Stimulated activated CD4-positive, alpha-beta T cell treated with anti-CD3 and anti-CD28 coated beads, Interleukin-4, amount 100 ng/mL, for 4 hours (primary cell): ENCODE data around the gene VPS37B.
"Not testable (repeated sequence)": the region's sequence is repeated elsewhere in the genome, so short reads cannot be mapped to it uniquely, and the experiment has no call there.

Experiments
- DNase-seq, 2 experiments: peaks; one replicate each; pipeline ENCODE4 v3.0.0-alpha.2; 2020

The VPS37B gene

DNA sequence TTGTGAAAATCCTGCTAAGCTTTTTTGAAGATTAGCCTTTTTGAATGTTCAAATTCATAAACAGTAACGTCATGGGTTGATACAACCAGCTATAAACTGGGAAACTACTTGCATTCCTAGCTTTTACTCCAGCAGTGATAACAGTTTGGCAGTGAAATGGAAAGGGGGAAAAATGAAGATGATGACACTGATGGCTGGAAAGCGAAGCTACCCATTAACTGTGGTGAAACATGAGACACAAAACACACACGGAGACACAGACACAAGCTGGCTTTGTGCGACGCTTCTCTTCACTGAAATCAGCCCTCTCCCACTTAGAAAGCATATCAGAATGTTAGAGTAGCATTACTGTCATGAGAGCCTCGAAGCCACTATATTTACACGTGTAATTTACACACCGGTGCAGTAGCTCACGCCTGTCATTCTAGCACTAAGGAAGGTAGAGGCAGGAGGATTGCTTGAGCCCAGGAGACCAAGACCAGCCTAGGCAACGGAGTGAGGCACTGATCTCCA, 15.7 kb downstream of the VPS37B start:
- DNase-seq, result no peak

- no peak for DNase-seq
Observed at GRCh38 chr12:122878780-122879612, 16.9 kb downstream of the VPS37B start.

GRCh38 chr12:122876731-122877130, 19.2 kb downstream of the VPS37B start:
- DNase-seq, result no peak

- DNase-seq, result not testable (repeated sequence)
Observed at GRCh38 chr12:122876281-122876680, 19.6 kb downstream of the VPS37B start.

GRCh38 chr12:122875590-122876220, 20.2 kb downstream of the VPS37B start:
- no peak for DNase-seq

- peak; percentile 46 to 64 for DNase-seq
Observed at GRCh38 chr12:122874081-122874480, 21.8 kb downstream of the VPS37B start.

DNA sequence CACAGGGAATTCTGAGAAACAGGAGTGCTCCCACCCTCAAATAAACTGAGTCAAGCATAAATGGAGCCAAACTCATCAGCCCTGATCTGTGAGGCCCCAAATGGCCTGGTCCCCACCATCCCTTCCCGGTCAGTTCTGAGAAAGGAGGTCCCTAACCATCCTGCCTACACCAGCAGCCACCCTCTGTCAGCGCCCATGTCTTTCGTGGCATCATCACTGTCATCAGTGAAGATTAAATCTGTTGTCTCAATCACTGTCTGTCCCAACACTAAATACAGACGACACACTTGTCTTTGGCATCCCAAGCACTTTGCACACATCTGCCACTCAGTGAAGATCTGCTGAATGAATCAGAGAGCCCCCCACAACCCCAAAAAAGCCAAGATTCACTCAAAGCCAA, 22.4 kb downstream of the VPS37B start:
- no peak for DNase-seq

- DNase-seq, result no peak
Observed at GRCh38 chr12:122872815-122873361, 23.0 kb downstream of the VPS37B start.

DNA sequence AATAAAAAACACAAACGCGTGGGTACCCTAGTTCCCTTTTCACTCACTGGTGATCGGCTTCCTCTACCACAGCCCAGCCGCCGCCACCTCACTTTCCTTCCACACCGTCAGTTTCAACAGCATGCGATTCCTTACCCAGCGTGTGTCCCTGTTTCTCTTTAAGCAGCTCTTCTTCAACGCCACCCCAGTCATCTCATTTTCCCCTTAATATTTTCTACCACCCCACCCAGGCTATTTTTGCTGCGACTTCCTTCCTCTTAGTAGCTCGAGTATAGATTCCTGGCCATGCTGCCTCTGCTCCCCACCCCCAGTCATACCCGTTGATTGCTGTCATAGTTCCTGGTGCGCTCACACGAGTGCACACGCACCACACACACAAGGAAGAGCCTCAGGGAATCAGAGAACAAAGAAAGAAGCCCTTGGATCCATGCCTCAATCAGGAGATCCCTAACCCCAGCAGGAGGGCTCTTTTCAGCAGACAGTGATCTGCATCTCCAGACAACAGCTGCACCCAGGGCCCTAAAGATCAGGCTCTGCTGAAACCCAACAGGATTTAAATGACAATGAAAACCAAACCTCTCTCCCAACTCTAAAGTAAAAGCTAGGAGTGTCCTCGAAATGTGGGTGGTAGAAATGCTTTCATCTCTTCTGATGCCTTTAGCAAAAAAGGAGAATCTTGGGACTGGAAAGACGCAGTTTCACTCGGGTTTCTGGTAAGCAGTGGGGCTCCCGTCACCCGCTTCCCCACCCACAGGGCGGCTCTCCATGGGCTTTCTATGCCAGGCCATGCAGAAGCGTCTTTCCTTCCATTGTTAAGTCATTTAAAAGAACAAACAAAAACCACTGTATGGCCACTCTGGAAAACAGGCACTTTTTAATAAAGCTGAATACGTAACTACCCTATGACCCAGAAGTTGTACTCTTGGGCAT, 23.8 kb downstream of the VPS37B start:
- DNase-seq, result peak; percentile 37 to 47

- no peak for DNase-seq
Observed at GRCh38 chr12:122870867-122871664, 24.9 kb downstream of the VPS37B start.

DNA sequence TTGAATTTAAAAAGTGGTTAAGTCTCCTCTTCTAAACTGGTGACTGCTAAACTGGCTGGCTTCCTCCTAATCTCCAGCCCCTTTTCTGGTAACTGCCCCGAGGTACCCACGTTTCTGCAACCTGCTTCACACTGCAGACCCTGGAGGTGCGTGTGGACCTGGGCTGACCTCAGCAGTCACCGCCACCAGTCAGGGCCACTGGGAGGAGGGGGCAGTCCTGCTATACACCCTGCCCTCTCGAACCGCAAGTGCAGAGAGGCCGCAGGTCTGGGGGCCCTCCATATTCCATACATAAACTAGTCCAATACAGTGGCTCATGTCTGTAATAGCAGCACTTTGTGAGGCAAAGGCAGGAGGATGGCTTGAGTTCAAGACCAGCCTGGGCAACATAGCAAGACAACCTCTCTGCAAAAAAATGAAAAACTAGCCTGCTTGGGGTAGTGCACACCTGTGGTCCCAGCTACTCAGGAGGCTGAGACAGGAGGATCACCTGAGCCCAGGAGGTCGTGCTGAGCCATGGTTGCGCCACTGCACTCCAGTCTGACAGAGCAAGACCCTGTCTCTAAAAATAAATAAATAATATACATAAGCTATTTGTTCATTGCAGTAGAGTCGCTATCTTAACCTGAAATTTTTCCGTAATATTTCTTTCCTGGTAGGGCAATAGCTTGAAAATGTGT, 25.6 kb downstream of the VPS37B start:
- DNase-seq, result no peak

GRCh38 chr12:122869207-122869973, 26.5 kb downstream of the VPS37B start:
- DNase-seq, result no peak

DNA sequence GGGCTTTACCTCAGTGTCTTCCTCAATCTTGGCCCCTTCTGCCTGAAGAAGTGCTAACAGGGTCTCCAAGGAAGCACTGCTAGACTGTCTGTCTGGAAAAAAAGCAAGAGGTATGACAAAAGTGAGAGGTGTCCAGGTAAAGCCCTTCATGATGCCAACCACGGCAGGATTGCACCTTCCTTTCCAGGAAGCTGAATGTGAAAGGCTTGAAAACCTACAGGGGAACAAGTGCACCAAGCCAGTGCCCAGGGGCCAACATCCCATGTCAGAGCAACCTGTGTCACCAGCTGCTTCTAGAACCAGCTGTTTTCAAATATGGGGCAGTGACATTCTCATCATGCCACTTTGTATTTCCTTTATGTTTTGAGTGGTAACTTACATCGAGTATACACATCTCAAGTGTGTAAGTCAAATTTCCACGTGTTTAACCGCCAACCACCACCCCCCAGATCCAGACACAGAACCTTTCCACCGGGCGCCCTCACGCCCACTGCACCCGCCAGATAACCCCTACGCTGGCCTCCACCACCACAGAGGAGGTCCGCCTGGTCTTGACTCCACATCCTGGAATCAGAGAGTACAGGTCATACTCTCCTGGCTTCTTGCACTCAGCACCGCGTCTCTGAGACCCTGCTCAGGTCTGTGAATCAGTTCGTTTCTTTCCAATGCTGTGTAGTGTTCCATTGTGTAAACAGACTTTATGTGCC, 27.3 kb downstream of the VPS37B start:
- no peak for DNase-seq

- DNase-seq, result no peak
Observed at GRCh38 chr12:122867691-122868461, 28.0 kb downstream of the VPS37B start.

DNA sequence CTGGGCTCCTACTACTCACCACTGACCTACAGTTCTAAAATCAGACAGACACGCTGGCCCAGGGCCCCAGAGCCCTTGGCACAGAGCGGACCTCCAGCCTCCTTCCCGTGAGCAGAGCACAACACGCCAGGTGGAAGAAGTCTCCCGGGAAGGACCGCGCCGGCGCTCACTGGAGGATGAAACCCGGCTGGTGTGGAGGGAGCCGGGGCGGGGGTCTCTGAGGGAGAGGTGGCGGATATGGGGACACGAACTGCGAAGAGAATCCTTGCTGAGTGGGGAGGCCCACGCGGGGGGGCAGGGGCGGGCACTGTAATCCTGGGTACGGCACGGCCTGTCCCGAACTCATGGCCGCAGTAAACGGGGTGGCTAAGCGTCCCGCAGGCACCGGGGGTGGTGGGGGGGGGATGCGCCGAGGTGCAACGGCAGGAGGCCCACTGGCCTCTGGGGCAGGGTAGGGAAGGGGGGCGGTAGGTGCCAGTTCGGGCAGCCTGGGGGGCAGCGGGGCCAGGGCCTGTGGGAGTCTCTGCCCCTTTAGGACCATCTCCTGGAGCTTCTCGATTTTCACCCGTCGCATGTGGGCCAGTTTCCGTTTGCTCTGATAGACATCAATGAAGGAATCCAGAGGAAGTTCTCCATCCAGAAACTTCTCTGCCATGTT, 28.8 kb downstream of the VPS37B start:
- no peak for DNase-seq

GRCh38 chr12:122866379-122866778, 29.5 kb downstream of the VPS37B start:
- DNase-seq, result no peak

DNA sequence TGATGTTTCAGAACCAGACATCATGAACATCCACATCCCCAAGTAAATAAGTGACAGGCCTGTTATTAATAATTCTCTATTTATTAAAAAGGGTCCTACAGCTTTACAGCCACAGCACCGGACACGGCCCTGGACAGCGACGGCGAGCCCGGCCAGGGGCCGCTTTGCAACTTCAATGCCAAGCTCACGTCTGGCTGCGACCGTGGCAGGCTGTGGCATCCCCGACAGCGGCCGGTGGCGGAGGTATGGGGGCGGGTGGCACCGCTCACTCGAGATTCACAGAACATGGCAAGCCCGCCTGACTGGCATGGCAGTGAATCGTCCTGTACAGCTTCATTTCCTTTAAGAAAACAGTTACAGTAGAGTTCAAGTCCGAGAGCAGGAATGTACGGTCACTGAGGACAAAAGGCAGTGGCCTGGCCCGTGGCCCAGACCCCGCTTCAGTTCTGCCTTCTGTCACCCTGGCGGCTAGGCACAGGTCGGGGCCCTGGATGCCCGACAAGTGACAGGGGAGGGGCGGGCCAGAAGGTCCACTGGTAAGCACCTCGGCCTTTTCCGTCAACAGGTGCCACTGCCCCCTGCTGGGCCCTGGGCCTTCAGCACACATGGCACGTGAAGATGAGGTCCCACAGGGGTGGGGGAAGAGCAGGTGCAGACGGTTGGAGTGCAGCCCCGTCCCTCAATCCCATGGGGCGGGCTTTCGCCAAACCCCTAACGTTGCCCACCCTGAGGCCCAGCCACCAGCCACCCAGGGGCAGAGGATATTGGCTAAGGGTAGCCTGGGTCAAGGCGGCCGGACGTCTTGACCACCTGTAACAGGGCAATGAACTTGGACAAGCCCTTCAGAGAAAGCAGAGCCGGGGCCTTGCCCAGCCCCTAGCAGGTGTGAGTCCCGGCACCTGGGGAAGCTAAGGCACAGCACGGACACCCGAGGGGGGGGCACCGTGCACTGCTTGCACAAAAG, 30.4 kb downstream of the VPS37B start:
- DNase-seq, result no peak
